Stimulated activated effector memory CD8-positive, alpha-beta T cell treated with anti-CD3 and anti-CD28 coated beads, Interleukin-12 subunit alpha, Interleukin-12 subunit beta, amount 100 ng/mL, for 72 hours (primary cell): Measurements from ENCODE around the gene CPA2.

ENCODE experiments used
- ATAC-seq: fragments of 150-1000 bp; cut with Tn5 transposase; 2 replicates; pipeline ENCODE4 v1.10.0; 2021
- DNase-seq, 2 donors: peaks; one replicate each; pipeline ENCODE4 v3.0.0; 2021 to 2022; ENCODE audit warnings: low spot score in 2 of 2
- H3K27ac Mint-ChIP-seq: one replicate; pipeline ENCODE4 v1.8.0; 2022; ENCODE audit warnings: mild to moderate bottlenecking, mixed read lengths
- H3K36me3 Mint-ChIP-seq: one replicate; pipeline ENCODE4 v1.8.0; 2022; ENCODE audit warnings: mild to moderate bottlenecking, mixed read lengths
- H3K4me1 Mint-ChIP-seq: one replicate; pipeline ENCODE4 v1.8.0; 2022; ENCODE audit warnings: mixed read lengths
- H3K4me3 Mint-ChIP-seq: one replicate; pipeline ENCODE4 v1.8.0; 2022; ENCODE audit warnings: mild to moderate bottlenecking, mixed read lengths
- H3K9me3 Mint-ChIP-seq: one replicate; pipeline ENCODE4 v1.8.0; 2022; ENCODE audit warnings: mixed read lengths

Gene CPA2

DNA sequence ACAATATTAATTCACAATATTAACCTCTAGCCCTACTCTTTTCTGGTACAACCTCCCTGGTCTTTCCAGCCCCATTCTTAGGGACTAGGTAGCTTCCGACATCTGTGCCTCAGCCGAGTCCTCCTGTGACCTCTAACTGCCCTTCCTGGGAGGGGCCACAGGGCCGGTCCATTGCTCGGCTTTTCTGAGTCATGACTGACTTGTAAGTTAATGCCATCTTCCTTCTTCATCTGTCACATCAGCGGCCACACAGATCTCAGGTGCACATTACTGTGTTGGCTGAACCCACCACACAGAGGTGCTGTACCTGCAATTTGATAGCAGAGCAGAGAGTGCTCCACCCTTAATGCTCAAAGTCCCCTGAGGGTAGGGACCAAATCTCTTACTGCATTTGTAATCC lies 22.2 kb downstream of the CPA2 start:
- H3K4me1 Mint-ChIP-seq: peaks cover 6% of the 10 kb centered on the region

DNA sequence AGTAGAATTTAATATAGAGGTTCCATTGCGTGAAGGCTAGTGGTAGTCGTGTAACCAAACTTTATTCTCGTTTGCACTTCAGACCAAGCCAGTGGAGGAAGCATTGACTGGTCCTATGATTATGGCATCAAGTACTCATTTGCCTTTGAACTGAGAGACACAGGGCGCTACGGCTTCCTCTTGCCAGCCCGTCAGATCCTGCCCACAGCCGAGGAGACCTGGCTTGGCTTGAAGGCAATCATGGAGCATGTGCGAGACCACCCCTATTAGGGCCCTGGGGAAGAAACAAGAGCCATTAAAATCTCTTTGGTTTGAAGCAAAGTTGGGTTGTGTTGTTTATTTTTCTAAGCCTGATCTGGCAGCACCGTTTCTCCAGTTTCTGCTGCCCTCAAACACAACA lies 22.8 kb downstream of the CPA2 start:
- no peak for ATAC-seq
- no peaks in the 10 kb centered on the region for H3K9me3 Mint-ChIP-seq
- H3K4me3 Mint-ChIP-seq: no peak overlapping the region
- no peaks in the 10 kb centered on the region for H3K36me3 Mint-ChIP-seq
- no peak for DNase-seq
- peaks cover 6% of the 10 kb centered on the region for H3K4me1 Mint-ChIP-seq
- no peak overlapping the region for H3K27ac Mint-ChIP-seq

More for the DNA sequence above, 22.2 kb downstream of the CPA2 start:
- ATAC-seq (no peak), DNase-seq (no peak)
- Mint-ChIP-seq H3K36me3 (no peaks in the 10 kb centered on the region), H3K4me3 (no peak overlapping the region), H3K27ac (no peak overlapping the region), H3K9me3 (no peaks in the 10 kb centered on the region)

DNA sequence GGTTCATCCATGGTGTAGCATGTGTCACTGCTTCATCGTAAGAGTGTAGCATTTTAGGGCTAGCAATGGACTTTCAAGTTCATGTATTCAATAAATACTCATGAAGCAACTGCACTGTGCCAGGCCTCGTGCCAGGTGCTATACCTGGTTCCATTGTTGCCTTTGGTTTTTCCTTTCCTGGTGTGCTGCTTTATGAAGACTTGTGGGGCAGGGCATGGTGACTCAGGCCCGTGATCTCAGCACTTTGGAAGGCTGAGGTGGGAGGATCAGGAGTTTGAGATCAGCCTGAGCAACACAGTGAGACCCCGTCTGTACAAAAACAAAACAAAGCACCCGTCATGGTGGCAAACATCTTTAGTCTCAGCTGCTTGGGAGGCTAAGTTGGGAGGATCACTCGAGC lies 24.1 kb downstream of the CPA2 start:
- H3K27ac Mint-ChIP-seq: no peak overlapping the region
- no peaks in the 10 kb centered on the region for H3K9me3 Mint-ChIP-seq
- no peaks in the 10 kb centered on the region for H3K36me3 Mint-ChIP-seq
- H3K4me1 Mint-ChIP-seq: peaks cover 6% of the 10 kb centered on the region
- no peak overlapping the region for H3K4me3 Mint-ChIP-seq
- DNase-seq: no peak
- ATAC-seq: no peak

DNA sequence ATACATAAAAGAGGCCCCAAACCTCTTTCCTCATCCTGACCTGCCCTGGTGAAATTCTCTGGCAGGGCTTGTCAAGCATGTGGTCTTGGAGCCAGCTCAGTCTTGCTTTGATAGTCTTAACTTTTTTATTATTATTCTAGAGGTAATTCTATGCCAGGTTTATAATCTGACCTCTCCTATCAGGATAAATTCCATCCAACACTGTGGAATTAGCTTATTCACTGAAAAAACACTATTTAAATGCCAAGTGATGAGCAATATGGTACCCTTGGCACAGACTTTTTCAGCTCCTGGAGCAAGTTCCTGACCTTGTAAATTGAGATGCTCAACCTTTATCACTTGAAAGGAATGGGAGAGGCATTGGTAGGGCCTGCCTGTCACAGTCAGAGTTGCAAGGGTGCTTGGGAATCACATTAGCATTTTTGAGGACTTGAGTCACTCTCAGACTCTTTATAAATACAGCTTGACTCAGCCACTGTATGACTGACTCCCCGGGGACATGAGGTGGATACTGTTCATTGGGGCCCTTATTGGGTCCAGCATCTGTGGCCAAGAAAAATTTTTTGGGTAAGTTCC lies 26.1 kb downstream of the CPA2 start, which contains the start of gene CPA4:
CPA4 (plus strand) TSS at position 480 of the 576 bp plus-strand sequence; CDS start at position 500, 20 bp downstream.
- Mint-ChIP-seq H3K36me3 (no peaks in the 10 kb centered on the region), H3K27ac (no peak within 1 kb of the TSS), H3K4me1 (peaks cover 6% of the 10 kb centered on the region), H3K4me3 (no peak within 1 kb of the TSS), H3K9me3 (no peaks in the 10 kb centered on the region)
- ATAC-seq: peak; percentile 62
- DNase-seq: no peak

DNA sequence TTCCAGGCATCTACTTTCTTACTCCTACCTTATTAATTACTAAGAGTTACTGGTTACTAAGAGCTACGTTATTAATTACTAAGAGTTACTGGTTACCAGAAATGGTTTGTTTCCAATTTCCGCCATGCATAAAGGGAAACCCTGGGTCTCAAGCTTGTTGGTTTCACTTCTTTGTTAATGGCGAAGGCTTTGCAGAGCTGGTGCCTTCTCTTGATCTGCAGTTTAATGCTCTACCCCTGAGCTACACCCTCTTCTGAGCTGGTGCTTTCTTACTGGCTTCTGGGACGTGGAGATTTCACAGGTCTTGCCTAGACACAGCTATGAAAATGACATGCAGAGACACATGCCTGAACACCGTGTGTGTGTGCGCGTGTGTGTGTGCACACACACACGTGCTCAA lies 26.9 kb downstream of the CPA2 start:
- H3K4me3 Mint-ChIP-seq: no peak overlapping the region
- H3K36me3 Mint-ChIP-seq: no peaks in the 10 kb centered on the region
- H3K4me1 Mint-ChIP-seq: peaks cover 6% of the 10 kb centered on the region
- no peaks in the 10 kb centered on the region for H3K9me3 Mint-ChIP-seq
- ATAC-seq (no peak), DNase-seq (no peak)
- H3K27ac Mint-ChIP-seq: no peak overlapping the region

DNA sequence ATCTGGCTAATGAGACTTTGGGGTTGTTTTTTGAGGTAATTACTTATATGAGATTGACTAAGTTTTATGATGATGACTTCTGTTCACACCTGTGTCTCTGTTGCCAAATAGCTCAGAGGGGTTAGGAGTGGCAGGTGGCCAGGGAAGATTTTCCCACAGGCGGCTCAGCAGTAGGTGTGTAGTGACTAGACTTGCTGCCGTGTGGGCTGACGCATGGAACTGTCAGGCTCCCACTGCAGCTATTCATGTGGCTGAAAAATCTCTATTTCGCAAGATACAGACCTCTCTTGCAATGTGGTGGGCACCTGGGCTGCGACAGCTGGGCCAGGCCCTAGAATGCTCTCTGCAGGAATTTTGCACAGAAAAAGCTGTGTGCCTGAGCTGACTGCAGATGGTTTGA lies 27.7 kb downstream of the CPA2 start:
- no peaks in the 10 kb centered on the region for H3K9me3 Mint-ChIP-seq
- no peak overlapping the region for H3K4me3 Mint-ChIP-seq
- H3K27ac Mint-ChIP-seq: no peak overlapping the region
- H3K36me3 Mint-ChIP-seq: no peaks in the 10 kb centered on the region
- DNase-seq (no peak), ATAC-seq (no peak)
- no peaks in the 10 kb centered on the region for H3K4me1 Mint-ChIP-seq

DNA sequence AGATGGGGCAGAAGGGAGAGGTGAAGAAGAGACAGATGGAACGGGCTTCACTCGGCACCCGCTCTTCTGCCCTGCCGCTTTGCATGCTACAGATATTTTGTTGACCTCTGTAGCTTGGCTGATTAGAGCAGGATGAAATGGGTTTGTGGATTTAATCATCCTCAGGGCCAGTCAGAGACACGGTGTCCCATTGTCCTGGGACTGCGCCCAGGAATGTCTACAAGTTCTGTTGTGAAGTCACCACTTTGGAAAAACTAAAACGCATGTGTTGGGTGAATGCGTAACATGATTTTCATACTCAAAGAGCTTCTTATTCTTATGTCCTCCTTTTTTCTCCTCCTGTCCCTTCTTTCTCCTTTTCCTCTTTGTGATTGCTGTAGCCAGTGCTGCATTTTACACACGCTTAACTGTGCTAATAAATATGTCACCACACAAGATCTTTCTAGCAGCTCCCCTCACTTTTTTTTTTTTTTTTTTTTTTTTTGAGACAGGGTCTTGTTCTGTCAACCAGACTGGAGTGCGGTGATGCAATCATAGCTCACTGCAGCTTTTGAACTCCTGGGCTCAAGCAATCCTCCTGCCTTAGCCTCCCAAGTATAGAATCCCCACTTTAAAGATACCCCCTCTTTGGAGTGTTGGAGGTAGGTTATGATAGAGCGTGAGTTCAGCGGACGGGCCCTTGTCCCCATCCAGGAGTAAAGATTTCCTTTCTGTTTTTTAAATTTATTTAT lies 29.7 kb downstream of the CPA2 start:
- Mint-ChIP-seq H3K4me3 (no peak overlapping the region), H3K36me3 (no peaks in the 10 kb centered on the region), H3K4me1 (no peaks in the 10 kb centered on the region), H3K9me3 (no peaks in the 10 kb centered on the region), H3K27ac (no peak overlapping the region)
- DNase-seq (no peak), ATAC-seq (no peak)

DNA sequence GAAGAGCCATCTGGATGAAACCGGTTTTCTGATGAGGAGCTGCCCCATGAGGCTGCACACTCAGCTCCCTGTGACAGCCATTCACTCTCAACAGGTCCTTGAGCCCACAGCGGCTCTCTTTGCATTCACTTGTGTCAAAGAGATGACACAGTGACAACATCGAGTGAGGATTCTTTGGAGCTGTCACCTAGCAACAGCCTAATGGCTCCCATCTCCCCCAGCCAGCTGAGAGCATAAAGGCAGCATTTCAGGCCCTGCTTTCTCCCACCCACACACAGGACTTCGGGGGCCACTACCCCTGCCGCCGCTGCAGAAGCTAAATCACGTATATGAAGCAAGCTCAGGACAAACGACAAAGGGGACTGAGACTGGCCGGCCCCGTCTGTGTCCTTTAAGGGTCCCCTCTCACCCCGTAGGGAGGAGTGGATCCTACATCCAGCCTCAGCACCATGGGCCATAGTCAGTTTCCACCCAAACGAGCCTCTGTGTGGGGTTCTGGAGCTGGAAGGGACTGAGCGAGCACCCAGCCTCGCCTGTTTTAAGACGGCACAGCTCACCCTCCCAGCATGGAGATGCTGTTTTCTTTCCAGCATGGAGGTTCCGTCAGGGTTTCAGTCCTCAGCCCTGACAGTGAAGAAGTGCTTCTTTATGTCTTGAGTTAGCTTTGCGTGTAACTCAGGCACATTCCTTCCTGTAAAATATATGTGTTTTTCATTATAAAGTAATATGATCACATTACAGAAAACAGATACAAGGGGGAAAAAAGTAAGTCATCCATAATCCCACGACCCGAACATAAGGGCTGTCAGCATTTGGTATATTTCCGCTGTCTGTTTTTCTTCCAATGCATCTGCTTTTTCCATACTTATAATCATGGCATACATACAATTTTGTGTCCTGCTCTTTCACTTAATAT lies 31.2 kb downstream of the CPA2 start:
- Mint-ChIP-seq H3K4me3 (no peak overlapping the region), H3K27ac (no peak overlapping the region), H3K4me1 (no peaks in the 10 kb centered on the region), H3K36me3 (no peaks in the 10 kb centered on the region), H3K9me3 (no peaks in the 10 kb centered on the region)
- ATAC-seq (no peak), DNase-seq (no peak)

DNA sequence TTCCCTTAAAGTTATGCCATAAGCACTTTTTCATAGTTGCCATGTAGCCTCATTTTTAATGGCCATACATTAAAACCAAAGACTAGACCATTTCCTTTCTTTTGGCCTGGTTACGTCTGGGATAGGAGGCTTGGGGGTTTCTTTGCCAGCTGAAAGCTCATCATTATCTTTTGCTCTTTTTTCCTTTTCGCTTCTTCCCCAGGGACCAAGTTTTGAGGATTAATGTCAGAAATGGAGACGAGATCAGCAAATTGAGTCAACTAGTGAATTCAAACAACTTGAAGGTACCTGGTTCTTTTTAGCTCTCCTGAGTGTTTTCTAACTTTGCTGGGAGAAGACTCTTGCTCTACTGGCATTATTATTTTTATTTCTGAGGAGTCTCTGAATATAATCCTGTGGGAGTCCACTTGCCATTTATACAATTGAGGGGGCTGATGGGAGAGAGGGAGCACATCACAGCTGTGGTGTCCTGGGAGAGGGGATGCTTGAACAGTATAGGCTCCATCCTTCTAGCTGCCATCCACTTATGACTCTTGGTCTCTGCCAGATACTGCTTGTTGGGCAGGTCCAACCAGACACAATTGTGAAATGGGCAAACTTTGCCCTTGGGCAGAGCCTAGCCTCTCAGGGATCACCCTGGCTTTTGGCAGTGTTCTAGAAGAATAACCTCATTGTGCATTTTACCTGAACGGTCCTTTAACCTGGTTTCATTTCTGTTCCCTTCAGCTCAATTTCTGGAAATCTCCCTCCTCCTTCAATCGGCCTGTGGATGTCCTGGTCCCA lies 32.1 kb downstream of the CPA2 start:
- DNase-seq (no peak), ATAC-seq (peak; percentile 25)
- no peaks in the 10 kb centered on the region for H3K36me3 Mint-ChIP-seq
- no peak overlapping the region for H3K4me3 Mint-ChIP-seq
- H3K27ac Mint-ChIP-seq: no peak overlapping the region
- no peaks in the 10 kb centered on the region for H3K9me3 Mint-ChIP-seq
- H3K4me1 Mint-ChIP-seq: no peaks in the 10 kb centered on the region

DNA sequence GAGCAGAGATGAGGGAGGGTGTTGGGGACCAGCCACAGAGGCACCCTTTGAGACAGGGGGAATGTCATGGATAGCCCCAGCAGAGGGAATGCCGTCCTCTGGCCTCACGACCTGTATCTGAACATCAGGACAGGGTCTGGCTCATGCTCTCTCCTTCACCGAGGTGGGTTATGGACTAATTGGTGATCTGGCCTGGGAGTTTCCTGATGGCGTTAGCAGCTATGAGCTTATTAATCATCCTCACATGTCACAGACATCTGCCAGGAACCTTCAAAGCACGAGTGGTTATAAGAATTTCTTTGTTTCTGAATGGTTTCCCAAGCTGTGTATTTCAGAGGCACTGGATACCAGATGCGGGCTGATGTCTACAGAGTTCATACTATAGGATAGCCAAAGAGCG lies 33.2 kb downstream of the CPA2 start:
- Mint-ChIP-seq H3K36me3 (no peaks in the 10 kb centered on the region), H3K27ac (no peak overlapping the region)
- no peak for ATAC-seq

DNA sequence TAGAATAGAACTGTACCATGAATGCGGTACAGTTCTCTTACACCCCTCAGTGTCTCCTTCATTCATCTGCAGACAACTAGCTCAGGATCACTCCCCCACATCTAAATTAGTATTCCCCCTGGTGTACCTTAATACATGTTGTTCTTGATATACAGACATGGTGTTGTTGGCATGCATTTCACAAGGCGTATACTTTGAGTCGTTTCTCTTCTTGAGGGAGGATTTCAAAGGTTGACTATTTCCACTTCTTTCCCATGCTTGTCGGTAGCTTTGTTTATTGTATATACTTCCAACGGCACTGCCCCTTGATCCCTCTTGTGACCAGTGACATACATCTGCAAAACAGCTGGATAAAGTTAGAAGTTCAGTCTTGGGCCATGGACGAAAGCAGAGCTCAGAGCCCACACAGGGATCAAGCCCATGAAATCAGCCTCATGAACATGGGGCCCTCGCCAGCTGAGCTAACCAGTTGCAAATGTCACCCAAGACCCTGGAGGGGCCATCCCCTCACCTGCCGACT lies 34.9 kb downstream of the CPA2 start:
- DNase-seq: no peak
- no peak overlapping the region for H3K27ac Mint-ChIP-seq
- no peaks in the 10 kb centered on the region for H3K4me1 Mint-ChIP-seq
- H3K9me3 Mint-ChIP-seq: no peaks in the 10 kb centered on the region
- H3K36me3 Mint-ChIP-seq: no peaks in the 10 kb centered on the region
- ATAC-seq: no peak
- H3K4me3 Mint-ChIP-seq: no peak overlapping the region

More for the DNA sequence above, 33.2 kb downstream of the CPA2 start:
- no peak for DNase-seq
- Mint-ChIP-seq H3K9me3 (no peaks in the 10 kb centered on the region), H3K4me3 (no peak overlapping the region), H3K4me1 (no peaks in the 10 kb centered on the region)

DNA sequence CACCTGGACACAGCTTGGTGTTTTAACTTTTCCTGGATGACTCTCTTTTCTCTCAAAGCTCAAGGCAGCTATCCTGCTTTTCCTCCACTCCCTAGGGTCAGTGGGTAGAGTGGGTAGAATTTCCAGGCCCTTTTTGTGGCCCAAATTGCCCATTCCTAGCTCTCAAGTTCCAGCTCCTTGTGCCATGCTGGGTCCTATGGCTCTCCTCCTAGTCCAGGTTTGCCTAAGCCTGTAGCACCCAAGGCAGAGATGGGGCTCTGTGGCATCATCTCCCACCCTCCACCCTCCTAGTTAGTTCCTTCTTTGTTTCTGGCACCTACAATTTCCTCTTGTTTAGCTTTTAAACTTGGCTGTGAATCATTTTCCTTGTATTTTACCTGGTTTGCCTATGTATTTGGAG lies 36.0 kb downstream of the CPA2 start:
- ATAC-seq (no peak), DNase-seq (no peak)
- no peaks in the 10 kb centered on the region for H3K4me1 Mint-ChIP-seq
- no peak overlapping the region for H3K4me3 Mint-ChIP-seq
- H3K27ac Mint-ChIP-seq: no peak overlapping the region
- H3K36me3 Mint-ChIP-seq: no peaks in the 10 kb centered on the region
- no peaks in the 10 kb centered on the region for H3K9me3 Mint-ChIP-seq

DNA sequence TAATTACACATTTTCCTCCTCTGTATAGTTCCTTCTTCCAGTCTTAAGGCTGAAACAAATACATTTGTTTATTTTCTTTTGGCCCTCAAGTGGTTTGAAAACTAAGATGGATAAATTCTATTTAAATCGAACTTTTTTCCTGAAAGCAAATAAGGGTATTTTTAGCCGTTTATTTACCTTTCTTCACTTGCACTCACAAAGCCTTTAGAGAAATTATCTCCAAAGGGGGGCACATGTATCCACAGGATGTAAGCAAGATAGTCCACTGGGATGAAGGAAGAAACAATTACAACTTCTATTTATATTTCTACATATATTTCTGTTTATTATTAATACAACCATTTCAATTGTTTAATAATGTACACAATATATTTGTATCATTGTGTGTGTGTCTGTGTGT lies 36.5 kb downstream of the CPA2 start:
- Mint-ChIP-seq H3K9me3 (no peaks in the 10 kb centered on the region), H3K27ac (no peak overlapping the region), H3K4me1 (no peaks in the 10 kb centered on the region), H3K4me3 (no peak overlapping the region), H3K36me3 (no peaks in the 10 kb centered on the region)
- ATAC-seq (no peak), DNase-seq (no peak)

DNA sequence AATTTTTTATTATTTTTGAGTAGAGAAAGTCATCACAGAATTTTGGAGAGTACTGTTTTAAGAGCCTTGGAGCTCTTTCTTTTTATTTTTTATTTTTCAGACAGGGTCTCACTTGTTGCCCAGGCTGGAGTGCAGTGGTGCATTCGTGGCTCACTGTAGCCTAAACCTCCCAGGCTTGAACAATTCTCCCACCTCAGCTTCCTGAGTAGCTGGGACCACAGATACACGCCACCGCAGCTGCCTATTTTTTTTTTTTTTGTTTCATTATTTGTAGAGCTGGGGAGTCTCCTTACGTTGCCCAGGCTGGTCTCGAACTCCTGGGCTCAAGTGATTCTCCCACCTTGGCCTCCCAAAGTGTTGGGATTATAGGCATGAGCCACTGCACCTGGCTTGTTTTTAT lies 36.9 kb downstream of the CPA2 start:
- H3K4me1 Mint-ChIP-seq: no peaks in the 10 kb centered on the region
- no peak overlapping the region for H3K4me3 Mint-ChIP-seq
- no peaks in the 10 kb centered on the region for H3K36me3 Mint-ChIP-seq
- DNase-seq: no peak
- no peaks in the 10 kb centered on the region for H3K9me3 Mint-ChIP-seq
- ATAC-seq: no peak
- no peak overlapping the region for H3K27ac Mint-ChIP-seq

DNA sequence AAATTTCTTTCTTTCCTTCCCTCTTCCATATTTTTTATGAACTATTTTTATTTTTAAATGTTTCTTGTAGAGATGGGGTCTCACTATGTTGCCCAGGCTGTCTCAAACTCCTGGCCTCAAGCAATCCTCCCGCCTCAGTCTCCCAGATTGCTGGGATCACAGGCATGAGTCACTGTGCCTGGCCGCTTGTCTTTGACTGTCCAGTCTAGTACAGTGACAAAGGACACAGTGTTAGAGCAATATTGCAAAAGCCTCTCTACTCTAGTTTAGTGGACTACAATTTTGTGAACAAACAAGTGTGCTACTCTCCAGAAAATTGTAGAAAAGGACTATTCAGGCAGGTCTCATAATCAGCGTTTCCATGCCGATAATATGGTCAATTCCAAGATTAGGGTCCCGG lies 37.3 kb downstream of the CPA2 start:
- Mint-ChIP-seq H3K27ac (no peak overlapping the region), H3K36me3 (no peaks in the 10 kb centered on the region), H3K4me3 (no peak overlapping the region), H3K9me3 (no peaks in the 10 kb centered on the region), H3K4me1 (no peaks in the 10 kb centered on the region)
- no peak for ATAC-seq
- DNase-seq: no peak
